Lower lobe of right lung (tissue), 2 donors: ENCODE results near the gene ADAP1. TPM values are rescaled to one million over a fixed set of nuclear protein-coding genes. Genes with fewer than 3 reads are reported as not detected.
A peak's percentile ranks its signal among the peaks of the same experiment; 100 is the strongest.

ENCODE experiments used
- ATAC-seq, 2 donors: fragments of 200-7000 bp; cut with Tn5 transposase; one replicate each; pipeline ENCODE4 v1.9.1; 2020 to 2022; ENCODE audit warnings: mild to moderate bottlenecking in 2 of 2, moderate library complexity in 2 of 2
- DNase-seq: peaks from one replicate; pipeline ENCODE4 v3.0.0-alpha.2; 2020
- H3K27ac ChIP-seq: fragments of 200-600 bp; one replicate; pipeline ENCODE4 v1.8.0; 2022
- H3K27me3 ChIP-seq: fragments of 200-600 bp; one replicate; pipeline ENCODE4 v1.8.0; 2022; ENCODE audit warnings: low read depth
- H3K36me3 ChIP-seq: fragments of 200-600 bp; one replicate; pipeline ENCODE4 v1.8.0; 2022; ENCODE audit warnings: mild to moderate bottlenecking
- H3K4me1 ChIP-seq: fragments of 200-600 bp; one replicate; pipeline ENCODE4 v1.8.0; 2022
- H3K4me3 ChIP-seq: fragments of 200-600 bp; one replicate; pipeline ENCODE4 v1.8.0; 2022; ENCODE audit warnings: mild to moderate bottlenecking
- H3K9me3 ChIP-seq: fragments of 200-600 bp; one replicate; pipeline ENCODE4 v1.8.0; 2022
- intact Hi-C: fragments of 100-400 bp; cut with DNase I; formaldehyde crosslinking; loops from one replicate; pipeline ENCODE4 v1.11.0; 2022
- total RNA-seq: library from RNA; stranded (reverse); fragmentation: NEBNext Ultra II Directional; extraction: Animal tissue kit (Norgen Biotek cat#: 25700); gene quantifications from one replicate; pipeline ENCODE4 v1.2.1, GENCODE V29; 2021
- TF ChIP-seq, protein P1 (sequence below): fragments of 200-600 bp; IDR thresholded peaks from one replicate; pipeline ENCODE4 v1.8.0; 2022; ENCODE audit warnings: antibody characterized with exemption, mild to moderate bottlenecking
- donor health status: DM: no; HTN: yes; CAD: no; lungs with severe emphysema.

The ADAP1 gene
- total RNA-seq, 1 donor from 2014 or later: 33.9 TPM

DNA sequence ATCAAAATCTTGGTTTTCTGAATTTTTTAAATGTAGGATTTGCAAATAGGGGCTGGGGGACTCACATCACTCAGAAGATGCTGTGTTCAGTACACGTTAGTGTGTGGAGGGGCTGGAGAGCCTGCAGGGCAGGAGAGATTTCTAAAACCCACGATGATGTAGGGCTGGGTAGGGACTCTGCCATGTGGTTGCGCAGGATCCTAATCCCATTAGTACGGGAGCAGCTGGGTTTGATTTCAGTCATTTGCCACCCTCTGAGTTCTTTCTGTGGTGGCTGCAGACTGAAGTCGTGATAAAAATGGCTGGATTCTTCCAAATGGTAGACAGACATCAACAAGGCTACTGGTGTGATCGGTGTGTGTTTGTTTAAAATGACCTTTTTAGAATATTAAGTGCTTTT lies 92.3 kb downstream of the ADAP1 start:
- TF ChIP-seq, protein P1, sequence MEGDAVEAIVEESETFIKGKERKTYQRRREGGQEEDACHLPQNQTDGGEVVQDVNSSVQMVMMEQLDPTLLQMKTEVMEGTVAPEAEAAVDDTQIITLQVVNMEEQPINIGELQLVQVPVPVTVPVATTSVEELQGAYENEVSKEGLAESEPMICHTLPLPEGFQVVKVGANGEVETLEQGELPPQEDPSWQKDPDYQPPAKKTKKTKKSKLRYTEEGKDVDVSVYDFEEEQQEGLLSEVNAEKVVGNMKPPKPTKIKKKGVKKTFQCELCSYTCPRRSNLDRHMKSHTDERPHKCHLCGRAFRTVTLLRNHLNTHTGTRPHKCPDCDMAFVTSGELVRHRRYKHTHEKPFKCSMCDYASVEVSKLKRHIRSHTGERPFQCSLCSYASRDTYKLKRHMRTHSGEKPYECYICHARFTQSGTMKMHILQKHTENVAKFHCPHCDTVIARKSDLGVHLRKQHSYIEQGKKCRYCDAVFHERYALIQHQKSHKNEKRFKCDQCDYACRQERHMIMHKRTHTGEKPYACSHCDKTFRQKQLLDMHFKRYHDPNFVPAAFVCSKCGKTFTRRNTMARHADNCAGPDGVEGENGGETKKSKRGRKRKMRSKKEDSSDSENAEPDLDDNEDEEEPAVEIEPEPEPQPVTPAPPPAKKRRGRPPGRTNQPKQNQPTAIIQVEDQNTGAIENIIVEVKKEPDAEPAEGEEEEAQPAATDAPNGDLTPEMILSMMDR: no peak
- peaks cover 2% of the 10 kb centered on the region for H3K4me1 ChIP-seq
- no peaks in the 10 kb centered on the region for H3K27me3 ChIP-seq
- ATAC-seq: no peak
- intact Hi-C loops: no loop called here
- DNase-seq: no peak
- no peaks in the 10 kb centered on the region for H3K9me3 ChIP-seq
- peaks cover 95% of the 10 kb centered on the region for H3K36me3 ChIP-seq
- no peak overlapping the region for H3K27ac ChIP-seq
- no peak overlapping the region for H3K4me3 ChIP-seq

DNA sequence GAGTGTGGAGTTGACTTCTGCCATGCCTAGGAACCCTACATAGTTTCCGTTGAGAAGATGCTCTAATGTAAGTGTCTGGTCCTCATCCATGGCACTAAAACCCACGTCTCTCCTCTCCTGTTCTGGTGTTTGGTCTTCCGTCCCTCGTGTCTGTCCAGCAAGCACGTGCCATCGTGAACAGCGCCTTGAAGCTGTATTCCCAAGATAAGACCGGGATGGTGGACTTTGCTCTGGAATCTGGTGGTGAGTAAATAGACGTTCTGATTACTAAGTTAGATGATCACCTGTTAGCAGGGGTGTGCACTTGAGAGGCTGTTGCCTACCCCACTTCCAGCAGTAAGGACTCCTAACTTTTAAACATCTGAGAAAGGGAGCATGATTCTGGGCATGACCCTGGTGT lies 93.3 kb downstream of the ADAP1 start:
- H3K27me3 ChIP-seq: no peaks in the 10 kb centered on the region
- TF ChIP-seq, protein P1: no peak
- H3K4me3 ChIP-seq: no peak overlapping the region
- no peak overlapping the region for H3K27ac ChIP-seq
- no peak for DNase-seq
- no peak for ATAC-seq
- no peaks in the 10 kb centered on the region for H3K4me1 ChIP-seq
- H3K36me3 ChIP-seq: peaks cover 99% of the 10 kb centered on the region
- intact Hi-C loops: no loop called here
- H3K9me3 ChIP-seq: no peaks in the 10 kb centered on the region

DNA sequence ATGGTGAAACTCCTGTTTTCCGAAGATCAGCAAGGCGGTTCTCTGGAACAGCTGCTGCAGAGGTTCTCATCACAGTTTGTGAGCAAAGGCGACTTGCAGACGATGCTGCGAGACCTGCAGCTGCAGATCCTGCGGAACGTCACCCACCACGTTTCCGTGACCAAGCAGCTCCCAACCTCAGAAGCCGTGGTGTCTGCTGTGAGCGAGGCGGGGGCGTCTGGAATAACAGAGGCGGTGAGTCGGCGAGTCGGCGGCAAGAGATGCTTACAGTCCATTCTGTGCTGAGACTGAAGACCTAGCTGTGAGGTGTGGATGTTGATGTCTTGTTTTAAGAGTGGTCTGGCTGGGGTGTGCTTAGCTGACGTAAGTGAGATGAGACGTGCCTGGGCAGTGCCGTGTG lies 94.3 kb downstream of the ADAP1 start:
- intact Hi-C loops: no loop called here
- Histone ChIP-seq H3K4me1 (no peaks in the 10 kb centered on the region), H3K9me3 (no peaks in the 10 kb centered on the region), H3K27me3 (no peaks in the 10 kb centered on the region), H3K4me3 (no peak overlapping the region), H3K36me3 (peaks cover 99% of the 10 kb centered on the region), H3K27ac (no peak overlapping the region)
- ATAC-seq (no peak), DNase-seq (no peak)
- TF ChIP-seq, protein P1: no peak

DNA sequence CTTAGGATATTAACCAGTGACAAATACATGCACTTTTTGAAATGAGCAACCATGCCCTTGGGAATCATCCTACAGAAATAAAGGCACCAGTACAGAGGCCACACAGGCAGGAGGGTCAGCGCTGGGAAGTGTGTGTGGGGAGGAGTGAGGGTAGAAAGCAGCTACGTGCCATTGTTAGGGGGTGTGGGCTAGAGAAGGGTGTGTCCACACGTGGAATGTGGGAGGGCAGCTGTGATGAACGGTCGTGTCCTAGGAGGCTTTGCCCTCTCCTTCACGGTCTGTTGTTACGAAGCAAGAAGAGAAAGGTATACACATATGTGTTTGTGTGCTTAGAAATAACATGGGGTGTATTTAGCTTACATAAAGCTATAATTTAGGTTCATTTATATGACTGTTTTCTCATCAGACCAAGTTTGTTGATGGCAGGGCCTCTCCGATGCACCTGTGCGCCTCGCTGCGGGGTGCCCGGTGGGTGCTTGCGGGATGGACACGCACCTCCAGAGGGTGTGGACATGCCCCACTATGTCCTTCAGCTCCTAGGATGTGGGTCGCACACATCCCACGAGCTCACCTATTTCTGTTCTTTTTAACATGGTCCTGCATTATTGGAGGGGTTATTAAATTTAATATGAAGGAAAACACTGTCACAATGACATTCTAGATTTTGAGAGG lies 95.0 kb downstream of the ADAP1 start:
- DNase-seq (no peak), ATAC-seq (peak; percentile 44 to 55)
- TF ChIP-seq, protein P1: no peak
- Histone ChIP-seq H3K36me3 (peaks cover 99% of the 10 kb centered on the region), H3K27me3 (no peaks in the 10 kb centered on the region), H3K4me3 (no peak overlapping the region), H3K9me3 (no peaks in the 10 kb centered on the region), H3K27ac (no peak overlapping the region), H3K4me1 (no peaks in the 10 kb centered on the region)
- intact Hi-C loops: no loop called here

DNA sequence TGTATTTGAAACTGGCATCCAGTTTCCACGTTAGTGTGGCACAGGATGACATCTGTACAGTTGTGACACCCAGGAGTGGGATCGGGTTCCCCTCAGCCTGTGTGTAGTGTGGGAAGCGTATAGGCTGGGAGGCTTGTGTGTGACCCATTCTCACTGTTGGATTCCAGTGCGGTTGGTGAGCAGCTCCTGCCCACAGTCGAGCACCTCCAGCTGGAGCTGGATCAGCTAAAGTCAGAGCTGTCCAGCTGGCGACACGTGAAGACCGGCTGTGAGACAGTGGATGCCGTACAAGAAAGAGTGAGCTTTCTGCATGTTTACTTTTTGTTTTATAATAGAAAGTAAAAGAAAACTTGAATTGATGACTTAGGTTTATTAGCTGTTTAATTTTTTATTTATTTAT lies 96.8 kb downstream of the ADAP1 start:
- H3K27ac ChIP-seq: no peak overlapping the region
- H3K9me3 ChIP-seq: no peaks in the 10 kb centered on the region
- no peak for ATAC-seq
- TF ChIP-seq, protein P1: no peak
- H3K4me1 ChIP-seq: no peaks in the 10 kb centered on the region
- intact Hi-C loops: no loop called here
- DNase-seq: no peak
- no peak overlapping the region for H3K4me3 ChIP-seq
- no peaks in the 10 kb centered on the region for H3K27me3 ChIP-seq
- H3K36me3 ChIP-seq: peaks cover 100% of the 10 kb centered on the region
